Loucy (cell line): ENCODE measurements around the gene PRRC2B.

Source experiments
- CTCF ChIP-seq: fragments of 200-600 bp; sonication (generic); conservative IDR thresholded peaks from 2 replicates; pipeline ENCODE4 v1.5.1; 2014; ENCODE audit warnings: mild to moderate bottlenecking, antibody characterized with exemption, low read length
- EZH2phosphoT487 ChIP-seq: fragments of 200-600 bp; IDR thresholded peaks from 2 replicates; pipeline ENCODE4 v1.6.1; 2018; ENCODE audit warnings: antibody characterized with exemption, mild to moderate bottlenecking, moderate library complexity, borderline replicate concordance

- TF ChIP-seq CTCF (no peak), EZH2phosphoT487 (no peak)
Observed at GRCh38 chr9:131469951-131470350, 76.1 kb downstream of the PRRC2B start.
